ENCODE results near the gene REEP1. TPM values are rescaled to one million over a fixed set of nuclear protein-coding genes. Genes with fewer than 3 reads are reported as not detected.
"Not testable (repeated sequence)": the region's sequence is repeated elsewhere in the genome, so short reads cannot be mapped to it uniquely, and the experiment has no call there.

Gene REEP1
- total and polyA plus RNA-seq, 4 experiments from 2014 or later, result 0.15 TPM; not detected in 3

DNA sequence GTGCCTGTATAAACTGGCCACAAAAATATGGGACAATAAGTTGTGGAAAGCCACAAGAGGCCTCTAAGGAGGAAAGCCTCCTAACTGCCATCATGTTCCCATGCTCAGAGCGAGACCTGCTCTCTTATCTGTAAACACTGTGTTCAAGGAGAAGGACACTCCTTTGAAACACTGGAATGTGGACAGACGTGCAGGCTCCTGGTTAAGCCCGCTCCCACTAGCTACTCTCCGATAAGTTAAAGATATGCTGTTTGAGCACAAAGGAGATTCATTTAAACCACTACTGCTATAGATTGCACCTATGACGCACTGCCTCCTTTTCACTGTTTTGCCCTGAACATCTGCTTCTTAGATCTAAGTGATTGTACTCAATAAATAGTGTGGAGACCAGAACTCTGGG is 92.2 kb downstream of the REEP1 start:
- not testable (repeated sequence) for H3K27me3 Mint-ChIP-seq, H3K4me3 Mint-ChIP-seq, DNase-seq

DNA sequence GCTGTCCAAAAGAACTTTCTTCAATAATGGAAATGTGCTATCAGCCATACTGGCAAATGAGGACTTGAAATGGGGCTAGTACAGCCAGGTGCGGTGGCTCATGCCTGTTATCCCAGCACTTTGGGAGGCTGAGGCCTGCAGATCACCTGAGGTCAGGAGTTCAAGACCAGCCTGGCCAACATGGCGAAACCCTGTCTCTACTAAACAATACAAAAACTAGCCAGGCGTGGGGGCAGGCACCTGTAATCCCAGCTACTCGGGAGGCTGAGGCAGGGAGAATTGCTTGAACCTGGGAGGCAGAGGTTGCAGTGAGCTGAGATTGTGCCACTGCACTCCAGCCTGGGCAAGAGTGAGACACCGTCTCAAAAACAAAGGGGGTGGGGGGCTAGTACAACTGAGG is 92.6 kb downstream of the REEP1 start:
- CTCF ChIA-PET (ENCODE audit: partially characterized antibody), result interaction anchor here (0.8 kb wide), 1 partner anchor 23 kb away, joined by 3 read pairs; no protein-coding TSS in a partner anchor

More for the DNA sequence above, 92.2 kb downstream of the REEP1 start:
- H3K27ac Mint-ChIP-seq; H3K36me3 ChIP-seq (ENCODE audit: insufficient read depth, low read length); H3K36me3 Mint-ChIP-seq; H3K9me3 ChIP-seq (ENCODE audit: control insufficient read depth in 1 of 2, low read length in 2 of 2); H3K4me1 Mint-ChIP-seq; H3K9me3 Mint-ChIP-seq; H3K4me3 ChIP-seq (ENCODE audit: low read length in 2 of 2); H3K27ac ChIP-seq (ENCODE audit: low read depth, low read length); POLR2A ChIA-PET (ENCODE audit: partially characterized antibody); H3K4me1 ChIP-seq (ENCODE audit: insufficient read depth, low read length); H3K27me3 ChIP-seq (ENCODE audit: insufficient read depth, low read length); intact Hi-C loops (cut with micrococcal nuclease): not testable (repeated sequence)
- CTCF ChIA-PET (ENCODE audit: partially characterized antibody), result interaction anchor here (0.8 kb wide), 1 partner anchor 24 kb away, joined by 3 read pairs; no protein-coding TSS in a partner anchor

DNA sequence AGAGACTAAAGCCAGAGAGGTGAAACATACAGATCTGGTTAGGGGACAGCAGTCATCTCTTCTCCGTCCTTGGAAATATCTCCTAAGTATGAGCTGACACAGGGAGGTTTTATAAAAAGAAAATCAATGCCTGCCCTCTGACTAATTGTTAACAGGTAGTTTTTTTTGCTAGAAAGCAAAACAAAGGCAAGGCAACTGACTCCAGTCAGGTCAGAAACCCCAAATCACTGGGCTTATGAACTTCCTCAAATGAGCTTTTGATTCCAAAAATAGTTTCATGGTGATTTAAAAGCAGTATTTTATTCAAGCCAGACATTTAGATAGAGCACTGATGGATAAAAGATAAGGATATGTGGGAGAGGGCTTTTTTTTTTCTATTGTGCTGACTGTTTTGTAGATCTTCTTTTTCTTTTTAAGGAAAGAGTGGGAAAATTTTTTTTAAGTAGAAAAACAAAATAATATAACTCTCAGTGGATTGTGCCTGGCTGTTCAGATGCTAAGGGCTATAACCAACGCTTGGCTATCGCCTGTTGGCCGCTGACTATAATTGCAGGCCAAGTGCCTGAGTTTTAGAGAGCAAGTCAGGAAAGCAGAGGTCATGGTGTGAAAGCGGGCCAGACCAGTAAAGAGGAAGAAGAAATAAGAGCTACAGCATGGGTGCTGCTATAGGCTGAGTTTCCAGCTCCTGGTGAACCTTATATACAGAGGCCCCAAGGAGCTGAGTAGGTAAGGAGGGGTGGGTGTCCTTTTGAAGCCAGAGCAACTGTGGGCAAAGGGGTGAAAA is 93.3 kb downstream of the REEP1 start:
- no peaks in the 10 kb centered on the region for H3K4me1 Mint-ChIP-seq
- no peaks in the 10 kb centered on the region for H3K36me3 Mint-ChIP-seq
- Histone ChIP-seq H3K9me3 (ENCODE audit: control insufficient read depth in 1 of 2, low read length in 2 of 2) (no peaks in the 10 kb centered on the region), H3K36me3 (ENCODE audit: insufficient read depth, low read length) (no peaks in the 10 kb centered on the region), H3K4me3 (ENCODE audit: low read length in 2 of 2) (no peak overlapping the region), H3K4me1 (ENCODE audit: insufficient read depth, low read length) (no peaks in the 10 kb centered on the region), H3K27me3 (ENCODE audit: insufficient read depth, low read length) (no peaks in the 10 kb centered on the region), H3K27ac (ENCODE audit: low read depth, low read length) (no peak overlapping the region)
- CTCF ChIA-PET (ENCODE audit: partially characterized antibody), result interaction anchor here (0.8 kb wide), 1 partner anchor 23 kb away, joined by 3 read pairs; no protein-coding TSS in a partner anchor
- POLR2A ChIA-PET (ENCODE audit: partially characterized antibody), result no interaction called here
- intact Hi-C loops (cut with micrococcal nuclease), result no loop called here
- H3K4me3 Mint-ChIP-seq, result no peak overlapping the region
- no peak overlapping the region for H3K27ac Mint-ChIP-seq
- DNase-seq, result no peak
- H3K27me3 Mint-ChIP-seq, result no peaks in the 10 kb centered on the region
- peaks cover 0 to 4% (median 0%) of the 10 kb centered on the region in 8 donors for H3K9me3 Mint-ChIP-seq

More for the DNA sequence above, 92.6 kb downstream of the REEP1 start:
- H3K9me3 ChIP-seq (ENCODE audit: control insufficient read depth in 1 of 2, low read length in 2 of 2); POLR2A ChIA-PET (ENCODE audit: partially characterized antibody); H3K4me1 Mint-ChIP-seq; H3K36me3 ChIP-seq (ENCODE audit: insufficient read depth, low read length); H3K36me3 Mint-ChIP-seq; H3K4me3 Mint-ChIP-seq; H3K27ac ChIP-seq (ENCODE audit: low read depth, low read length); H3K9me3 Mint-ChIP-seq; H3K4me3 ChIP-seq (ENCODE audit: low read length in 2 of 2); H3K27me3 ChIP-seq (ENCODE audit: insufficient read depth, low read length); DNase-seq; H3K27me3 Mint-ChIP-seq; intact Hi-C loops (cut with micrococcal nuclease); H3K27ac Mint-ChIP-seq; H3K4me1 ChIP-seq (ENCODE audit: insufficient read depth, low read length): not testable (repeated sequence)

DNA sequence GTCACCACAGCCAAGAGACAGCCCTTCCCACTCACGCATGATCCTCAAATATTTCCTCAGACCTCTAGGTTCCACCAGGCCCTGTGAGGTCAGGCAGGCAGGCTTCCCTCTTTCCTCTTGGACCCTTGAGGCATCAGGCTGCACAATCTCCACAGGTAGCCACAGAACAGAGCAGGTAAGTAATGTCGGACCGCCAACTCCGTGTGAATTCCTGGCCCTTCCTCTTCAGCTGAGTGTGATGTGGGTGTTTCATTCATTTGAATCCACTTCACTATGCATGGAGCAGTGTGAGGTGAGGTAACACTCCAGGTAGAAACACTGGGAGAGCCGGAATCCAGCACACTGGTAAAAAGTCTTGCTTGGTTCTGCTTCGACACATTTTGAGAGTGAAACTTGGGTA is 94.2 kb downstream of the REEP1 start:
- H3K4me1 ChIP-seq (ENCODE audit: insufficient read depth, low read length), result peaks cover 4% of the 10 kb centered on the region
- no peaks in the 10 kb centered on the region for H3K27me3 ChIP-seq (ENCODE audit: insufficient read depth, low read length)
- DNase-seq, result no peak
- Mint-ChIP-seq H3K27me3 (no peaks in the 10 kb centered on the region), H3K36me3 (no peaks in the 10 kb centered on the region), H3K4me3 (no peak overlapping the region), H3K9me3 (peaks cover 0 to 4% (median 0%) of the 10 kb centered on the region in 8 donors), H3K4me1 (peaks cover 5 to 6% (median 5%) of the 10 kb centered on the region in 4 donors), H3K27ac (no peak overlapping the region)
- H3K27ac ChIP-seq (ENCODE audit: low read depth, low read length), result no peak overlapping the region
- H3K4me3 ChIP-seq (ENCODE audit: low read length in 2 of 2), result no peak overlapping the region
- intact Hi-C loops (cut with micrococcal nuclease), result no loop called here
- no peaks in the 10 kb centered on the region for H3K9me3 ChIP-seq (ENCODE audit: control insufficient read depth in 1 of 2, low read length in 2 of 2)
- H3K36me3 ChIP-seq (ENCODE audit: insufficient read depth, low read length), result no peaks in the 10 kb centered on the region
- ChIA-PET CTCF (ENCODE audit: partially characterized antibody) (no interaction called here), POLR2A (ENCODE audit: partially characterized antibody) (no interaction called here)

DNA sequence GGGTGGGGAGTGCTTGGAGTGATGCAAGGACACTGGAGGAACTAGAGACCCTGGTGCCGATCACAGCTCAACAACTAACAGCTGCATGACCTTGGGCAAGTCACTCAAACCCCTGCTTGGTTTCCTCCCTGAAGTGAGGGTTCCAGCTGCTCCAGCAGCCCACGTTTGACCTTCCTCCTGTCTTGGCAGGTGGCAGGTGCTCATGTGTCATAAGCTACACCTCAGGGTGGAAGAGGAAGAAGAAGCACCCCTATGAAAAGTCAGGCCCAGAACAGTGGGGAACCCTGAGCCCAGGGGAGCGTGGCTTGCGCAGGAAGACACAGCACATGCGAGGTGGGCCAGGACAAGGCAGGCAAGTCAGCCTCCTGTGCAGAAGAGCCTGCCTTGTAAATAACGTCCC is 95.8 kb downstream of the REEP1 start:
- Mint-ChIP-seq H3K27me3 (no peaks in the 10 kb centered on the region), H3K36me3 (no peaks in the 10 kb centered on the region), H3K9me3 (peaks cover 0 to 4% (median 0%) of the 10 kb centered on the region in 8 donors), H3K4me3 (no peak overlapping the region), H3K4me1 (peaks cover 5 to 9% (median 7%) of the 10 kb centered on the region in 4 donors), H3K27ac (no peak overlapping the region)
- no peak for DNase-seq
- H3K36me3 ChIP-seq (ENCODE audit: insufficient read depth, low read length), result no peaks in the 10 kb centered on the region
- CTCF ChIA-PET (ENCODE audit: partially characterized antibody), result no interaction called here
- H3K27me3 ChIP-seq (ENCODE audit: insufficient read depth, low read length), result no peaks in the 10 kb centered on the region
- H3K4me1 ChIP-seq (ENCODE audit: insufficient read depth, low read length), result peaks cover 6% of the 10 kb centered on the region
- intact Hi-C loops (cut with micrococcal nuclease), result no loop called here
- no peak overlapping the region for H3K4me3 ChIP-seq (ENCODE audit: low read length in 2 of 2)
- no peaks in the 10 kb centered on the region for H3K9me3 ChIP-seq (ENCODE audit: control insufficient read depth in 1 of 2, low read length in 2 of 2)
- POLR2A ChIA-PET (ENCODE audit: partially characterized antibody), result no interaction called here
- H3K27ac ChIP-seq (ENCODE audit: low read depth, low read length), result no peak overlapping the region

DNA sequence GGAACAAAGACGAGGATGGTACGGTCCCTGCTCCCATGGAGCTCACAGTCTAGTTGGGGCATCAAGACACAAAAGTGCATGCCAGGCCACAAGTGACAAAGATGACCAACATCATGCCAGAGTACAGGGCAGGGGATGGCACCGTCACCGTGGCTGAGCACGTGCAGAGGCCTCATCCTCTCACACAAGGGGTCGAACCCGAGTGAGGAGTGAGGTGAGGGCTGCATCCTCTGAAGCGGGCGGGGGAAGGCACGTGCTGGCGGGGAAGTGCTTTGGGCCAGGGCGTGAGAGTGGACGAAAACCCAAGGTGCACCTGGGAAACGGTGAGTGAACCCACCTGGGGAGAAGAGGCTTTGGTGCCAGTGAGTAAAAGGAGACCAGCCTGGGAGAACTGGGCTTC is 97.2 kb downstream of the REEP1 start:
- Histone ChIP-seq H3K4me3 (ENCODE audit: low read length in 2 of 2) (no peak overlapping the region), H3K27me3 (ENCODE audit: insufficient read depth, low read length) (no peaks in the 10 kb centered on the region), H3K9me3 (ENCODE audit: control insufficient read depth in 1 of 2, low read length in 2 of 2) (no peaks in the 10 kb centered on the region), H3K4me1 (ENCODE audit: insufficient read depth, low read length) (peaks cover 6% of the 10 kb centered on the region), H3K36me3 (ENCODE audit: insufficient read depth, low read length) (no peaks in the 10 kb centered on the region), H3K27ac (ENCODE audit: low read depth, low read length) (no peak overlapping the region)
- Mint-ChIP-seq H3K9me3 (peaks cover 0 to 4% (median 0%) of the 10 kb centered on the region in 8 donors), H3K4me3 (no peak overlapping the region), H3K27ac (no peak overlapping the region), H3K36me3 (no peaks in the 10 kb centered on the region), H3K27me3 (no peaks in the 10 kb centered on the region), H3K4me1 (peaks cover 5 to 9% (median 7%) of the 10 kb centered on the region in 4 donors)
- intact Hi-C loops (cut with micrococcal nuclease), result no loop called here
- DNase-seq, result no peak
- POLR2A ChIA-PET (ENCODE audit: partially characterized antibody), result no interaction called here
- CTCF ChIA-PET (ENCODE audit: partially characterized antibody), result no interaction called here

DNA sequence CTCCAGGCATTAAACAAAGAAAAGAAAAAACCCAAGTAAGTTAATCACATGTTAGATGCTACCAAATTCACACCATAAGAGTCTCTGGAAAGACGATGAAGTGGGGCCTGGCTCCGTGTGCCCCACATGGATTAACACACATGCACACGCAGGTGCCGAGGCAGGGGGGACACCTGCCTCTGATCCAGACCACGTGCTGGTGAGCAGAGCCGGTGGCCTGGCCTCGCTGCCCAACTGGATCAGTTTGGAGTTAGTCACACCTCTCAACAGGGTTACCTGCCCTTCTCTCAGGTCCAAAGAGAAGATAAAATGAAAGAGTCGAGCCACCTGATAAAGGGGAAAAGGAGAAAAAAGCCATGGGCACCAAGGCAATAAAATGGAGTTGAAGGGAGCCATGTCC is 97.7 kb downstream of the REEP1 start:
- Histone ChIP-seq H3K4me1 (ENCODE audit: insufficient read depth, low read length) (peaks cover 6% of the 10 kb centered on the region), H3K4me3 (ENCODE audit: low read length in 2 of 2) (no peak overlapping the region), H3K27me3 (ENCODE audit: insufficient read depth, low read length) (no peaks in the 10 kb centered on the region), H3K36me3 (ENCODE audit: insufficient read depth, low read length) (no peaks in the 10 kb centered on the region), H3K27ac (ENCODE audit: low read depth, low read length) (no peak overlapping the region), H3K9me3 (ENCODE audit: control insufficient read depth in 1 of 2, low read length in 2 of 2) (no peaks in the 10 kb centered on the region)
- Mint-ChIP-seq H3K27me3 (peaks cover 0 to 2% of the 10 kb centered on the region in 2 donors), H3K9me3 (peaks cover 0 to 4% (median 0%) of the 10 kb centered on the region in 8 donors), H3K4me1 (peaks cover 5 to 9% (median 7%) of the 10 kb centered on the region in 4 donors), H3K36me3 (no peaks in the 10 kb centered on the region), H3K4me3 (no peak overlapping the region), H3K27ac (no peak overlapping the region)
- POLR2A ChIA-PET (ENCODE audit: partially characterized antibody), result no interaction called here
- CTCF ChIA-PET (ENCODE audit: partially characterized antibody), result no interaction called here
- intact Hi-C loops (cut with micrococcal nuclease), result no loop called here
- no peak for DNase-seq

Measured in CD4-positive, alpha-beta memory T cell (primary cell).